Activated naive CD4-positive, alpha-beta T cell (primary cell): ENCODE results near the gene LNP1.

ENCODE experiments used
- DNase-seq, 4 experiments: peaks; one replicate each; lab custom pipeline; 2025; lab: John Stamatoyannopoulos, UW

LNP1 gene

DNA sequence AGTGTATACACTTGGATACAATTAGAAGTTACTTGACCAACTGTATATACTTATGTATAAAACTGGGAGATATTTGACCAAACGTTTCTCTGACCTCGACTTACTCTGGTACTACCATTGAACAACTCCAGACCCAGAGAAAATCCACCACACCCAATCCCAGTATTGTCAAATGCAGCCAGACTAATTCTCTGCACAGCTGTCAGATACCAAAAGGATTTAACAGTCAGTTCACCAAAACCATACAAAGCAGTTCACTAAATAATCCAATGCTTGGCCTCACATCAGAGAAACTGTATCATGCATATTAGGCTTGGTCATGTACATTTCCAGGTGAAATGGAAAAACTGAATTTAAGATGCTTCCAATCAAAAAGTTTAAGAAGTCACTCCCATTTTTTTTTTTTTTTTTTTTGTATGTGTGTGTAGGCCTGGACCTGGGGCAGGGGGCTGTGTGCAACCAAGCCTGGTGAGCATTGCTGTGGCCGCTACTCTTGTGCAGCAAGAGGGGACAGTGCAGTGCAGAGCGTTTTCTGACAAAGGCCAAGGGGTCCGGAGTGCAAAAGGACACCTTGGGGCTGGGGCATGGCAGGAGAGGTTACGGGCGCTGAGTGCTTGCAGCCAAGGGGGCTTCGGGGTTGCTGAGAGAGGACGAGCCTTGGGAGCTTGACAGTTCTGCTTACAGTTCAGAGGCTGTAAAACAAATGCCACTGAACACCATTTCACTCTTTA, 1.8 kb upstream of the LNP1 start:
- no peak for DNase-seq

DNA sequence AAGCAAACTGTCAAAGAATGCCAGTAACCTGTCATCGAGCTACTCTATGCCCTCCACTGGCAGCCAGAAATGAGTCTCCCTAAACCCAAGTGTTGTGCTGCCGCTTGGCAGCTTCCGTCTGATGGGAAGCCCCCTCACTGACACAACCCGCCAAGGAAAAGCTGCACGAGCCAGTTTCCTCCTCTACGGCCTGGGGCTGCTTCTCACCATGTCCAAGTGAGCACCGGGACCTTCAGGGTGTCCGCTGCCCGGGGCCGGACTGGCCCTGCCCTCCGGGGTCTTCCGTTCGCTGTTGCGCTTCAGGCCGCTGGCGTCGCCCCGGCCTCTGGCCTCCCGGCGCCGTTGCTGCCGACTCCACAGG, 940 bp upstream of the LNP1 start:
- peak; percentile 2 to 39 (median 9) for DNase-seq

DNA sequence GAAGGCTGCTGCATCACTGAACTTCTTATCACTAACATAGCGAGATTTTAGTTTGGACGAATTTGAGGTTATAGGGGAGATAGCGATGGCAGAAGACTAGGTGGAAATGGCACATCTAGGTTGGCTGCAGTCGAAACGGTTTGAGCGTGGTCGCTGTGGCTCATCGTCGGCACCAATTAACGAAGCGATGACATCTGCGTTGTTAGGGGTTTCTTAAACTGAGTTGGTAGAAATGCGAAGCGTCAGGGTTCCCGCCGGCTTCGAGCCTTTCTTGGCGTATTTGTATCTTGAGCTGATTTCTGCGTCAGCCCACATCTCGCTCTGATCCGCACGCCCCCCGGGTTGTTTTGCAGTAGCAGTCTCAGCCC, 319 bp downstream of the LNP1 start:
- DNase-seq = peak in 3 of 4 experiments; percentile 26 to 41 (median 39)

DNA sequence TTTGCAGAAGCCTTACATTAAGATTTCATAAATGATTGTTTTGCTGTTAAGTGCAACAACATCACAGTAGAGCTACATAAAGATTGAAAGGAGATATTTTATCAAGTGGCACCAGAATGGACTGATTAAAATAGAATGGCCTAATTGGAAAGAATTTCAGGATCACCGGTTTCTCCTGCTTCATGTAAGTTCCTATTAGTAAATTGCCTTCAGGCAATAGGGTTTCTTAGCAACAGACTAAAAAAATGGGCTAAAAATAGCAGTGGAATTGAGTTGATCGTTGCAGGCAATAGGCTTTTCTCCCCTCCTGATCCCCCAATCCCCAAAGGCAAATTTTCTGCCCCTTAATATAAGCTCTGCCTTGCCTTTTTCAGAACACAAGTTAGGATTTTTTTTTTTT, 917 bp downstream of the LNP1 start:
- no peak for DNase-seq

DNA sequence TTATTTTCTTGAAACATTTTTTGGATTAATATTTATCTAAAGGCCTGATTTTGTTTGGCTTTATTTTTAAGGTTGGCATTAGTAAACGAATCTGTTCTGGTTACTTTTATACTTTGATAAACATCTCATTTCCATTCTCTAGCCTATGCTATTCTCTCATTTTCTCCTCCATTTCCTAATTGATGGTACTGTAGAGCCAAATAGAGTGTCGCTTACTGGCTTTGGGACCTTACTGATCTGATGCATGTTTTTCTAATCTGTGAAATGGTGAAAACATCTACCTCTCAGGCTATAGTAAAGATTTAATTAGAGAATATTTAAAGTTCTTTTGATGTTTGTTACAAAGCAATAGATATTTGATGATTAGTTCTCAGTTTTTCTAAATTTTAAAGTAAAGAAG, 1.6 kb downstream of the LNP1 start:
- DNase-seq = no peak

DNA sequence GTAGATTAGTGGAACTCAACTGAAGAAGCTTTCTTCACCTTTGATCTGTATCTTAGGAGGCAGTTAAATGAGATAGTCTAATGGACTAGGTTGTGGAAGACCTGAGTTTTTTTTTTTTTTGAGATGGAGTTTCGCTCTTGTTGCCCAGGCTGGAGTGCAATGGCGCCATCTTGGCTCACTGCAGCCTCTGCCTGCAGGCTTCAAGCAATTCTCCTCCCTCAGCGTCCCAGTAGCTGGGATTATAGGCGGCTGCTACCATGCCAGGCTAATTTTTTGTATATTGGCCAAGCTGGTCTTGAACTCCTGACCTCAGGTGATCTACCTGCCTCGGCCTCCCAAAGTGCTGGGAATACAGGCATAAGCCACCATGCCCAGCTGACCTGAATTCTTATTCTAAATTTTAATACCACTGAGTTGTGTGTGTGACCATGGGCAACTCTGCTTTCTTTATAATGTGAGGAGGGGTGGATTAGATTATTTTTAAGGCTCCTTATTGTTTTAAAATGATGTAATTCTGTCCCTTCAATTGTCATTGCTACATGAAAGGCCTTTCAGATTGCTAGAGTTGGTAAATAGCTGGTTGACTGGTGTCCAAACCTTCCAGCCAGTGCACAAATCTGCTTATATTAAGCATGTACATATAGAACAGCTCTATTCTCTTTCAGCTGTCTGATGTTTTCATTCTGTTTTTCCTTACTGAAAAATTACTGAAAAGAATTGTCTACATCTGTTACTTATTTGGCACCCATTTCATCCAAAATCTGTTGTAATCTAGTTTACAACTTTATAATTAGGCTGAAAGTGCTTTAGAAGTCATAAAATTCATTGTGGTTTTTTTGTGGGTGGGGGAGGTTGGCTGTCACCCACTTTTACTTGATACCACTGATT, 2.3 kb downstream of the LNP1 start:
- no peak for DNase-seq

DNA sequence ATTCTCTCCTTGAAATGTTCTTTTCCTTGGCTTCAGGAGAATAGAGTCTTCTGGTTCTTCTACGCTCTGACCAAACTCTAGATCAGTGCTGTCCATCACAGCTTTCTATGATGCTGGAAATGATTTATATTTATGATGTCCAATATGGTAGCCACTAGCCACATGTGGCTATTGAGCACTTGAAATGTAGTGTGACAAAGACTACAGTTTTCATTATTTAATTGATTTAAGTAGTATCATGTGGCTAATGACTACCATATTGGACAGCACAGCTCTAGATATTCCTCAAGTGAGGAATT, 2.9 kb downstream of the LNP1 start:
- no peak for DNase-seq

DNA sequence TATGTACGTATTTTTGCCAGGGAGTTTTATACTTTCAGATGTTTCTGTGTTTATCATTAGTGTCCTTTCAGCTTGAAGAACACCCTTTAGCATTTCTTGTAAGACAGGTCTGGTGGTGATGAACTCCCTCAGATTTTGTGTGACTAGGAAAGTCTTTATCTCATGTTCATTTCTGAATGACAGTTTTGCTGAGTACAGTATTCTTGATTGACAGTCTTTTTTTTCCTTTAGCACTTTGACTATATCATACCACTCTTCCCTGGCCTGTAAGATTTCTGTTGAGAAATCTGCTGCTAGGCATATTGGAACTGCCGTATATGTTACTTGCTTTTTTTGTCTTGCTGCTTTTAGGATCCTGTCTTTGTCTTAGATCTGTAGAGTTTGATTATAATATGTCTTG, 5.8 kb downstream of the LNP1 start:
- no peak for DNase-seq

DNA sequence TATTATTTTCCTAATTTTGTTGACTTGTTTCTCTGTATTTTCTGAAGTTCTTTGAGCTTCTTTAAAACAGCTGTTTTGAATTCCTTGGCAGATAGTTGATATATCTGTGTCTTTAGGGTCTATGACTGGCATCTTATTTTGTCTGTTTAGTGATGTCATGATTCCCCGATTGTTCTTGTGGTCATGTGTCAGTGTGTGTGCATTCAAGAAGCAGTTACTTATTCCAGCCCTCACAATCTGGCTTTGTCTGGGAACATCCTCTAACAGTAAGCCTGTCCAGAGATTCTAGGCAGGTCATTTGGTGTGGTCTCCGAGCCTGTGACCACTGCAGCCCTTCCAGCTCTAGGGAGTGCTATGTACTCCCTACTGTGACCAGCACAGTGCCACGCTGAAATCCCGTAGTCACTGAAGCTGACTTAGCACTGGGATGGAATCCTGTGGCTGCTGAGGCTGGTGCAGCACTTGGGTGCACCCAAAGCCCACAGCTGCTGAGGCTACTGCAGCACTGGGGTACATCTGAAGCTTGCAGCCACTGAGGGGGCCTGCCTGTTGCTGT, 6.7 kb downstream of the LNP1 start:
- no peak for DNase-seq

DNA sequence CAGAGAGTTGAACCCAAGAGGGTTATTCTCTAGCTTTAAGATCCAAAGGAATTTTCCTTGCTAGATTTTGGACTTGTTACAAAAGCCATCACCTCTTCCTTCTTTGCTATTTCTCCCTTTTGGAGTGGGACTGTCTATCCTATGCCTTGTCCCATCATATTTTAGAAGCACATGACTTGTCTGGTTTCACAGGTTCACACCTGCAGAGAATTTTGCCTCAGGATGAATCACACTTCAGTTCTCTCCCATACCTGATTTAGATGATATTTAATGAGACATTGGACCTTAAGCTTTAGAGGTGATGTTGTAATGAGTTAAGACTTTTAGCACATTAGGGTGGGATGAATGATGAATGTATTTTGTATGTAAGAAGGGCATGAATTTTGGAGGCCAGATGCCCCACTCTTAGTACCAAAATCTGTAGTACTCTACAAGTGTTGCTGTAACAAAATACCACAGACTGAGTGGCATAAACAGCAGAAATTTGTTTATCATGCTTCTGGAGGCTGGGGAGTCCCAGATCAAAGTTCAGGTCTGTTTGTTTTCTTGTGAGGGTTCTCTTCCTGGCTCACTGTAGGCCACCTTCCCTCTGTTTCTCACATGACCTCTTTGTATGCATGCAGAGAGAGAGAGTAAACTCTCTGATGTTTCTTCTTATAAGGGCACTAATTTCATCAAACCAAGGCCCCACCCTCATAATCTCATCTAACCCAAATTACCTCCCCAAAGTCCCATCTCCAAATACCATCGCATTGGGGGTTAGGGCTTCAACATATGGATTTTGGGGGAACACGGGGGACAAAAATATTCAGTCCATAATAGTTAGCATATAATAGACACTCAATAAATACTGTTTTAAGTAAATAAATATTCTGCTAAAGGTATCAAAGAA, 10.0 kb downstream of the LNP1 start:
- no peak for DNase-seq

DNA sequence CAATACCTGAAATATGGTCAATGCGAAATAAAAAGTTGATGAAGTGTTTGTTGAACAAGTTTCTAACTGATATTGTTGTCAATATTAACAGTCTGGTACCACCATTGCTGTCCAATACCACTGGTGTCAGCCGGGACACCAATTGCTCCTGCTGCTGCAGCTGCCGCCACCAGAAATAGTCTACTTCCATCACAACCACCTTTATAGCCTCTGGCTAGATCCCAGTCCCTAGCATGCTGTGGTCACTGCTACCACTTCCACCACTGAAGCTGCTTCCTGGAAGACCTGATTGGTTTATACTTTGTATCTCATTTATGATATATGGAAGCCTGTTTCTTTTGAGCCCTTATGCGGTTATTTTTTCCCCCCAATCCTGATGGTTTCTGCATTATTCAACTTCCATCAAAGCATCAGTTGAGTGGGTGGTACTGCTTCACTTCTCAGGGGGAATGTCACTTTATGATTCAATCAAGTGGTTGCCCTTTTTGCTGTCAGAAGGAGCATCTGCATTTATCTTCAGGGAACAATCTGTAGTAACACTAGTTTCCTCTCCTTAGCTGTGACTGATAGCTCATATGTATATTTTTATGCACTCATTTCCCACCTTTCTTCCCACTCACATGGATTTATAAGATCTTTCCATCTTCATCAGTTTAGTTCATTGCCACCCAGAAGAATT, 11.7 kb downstream of the LNP1 start:
- DNase-seq = no peak

DNA sequence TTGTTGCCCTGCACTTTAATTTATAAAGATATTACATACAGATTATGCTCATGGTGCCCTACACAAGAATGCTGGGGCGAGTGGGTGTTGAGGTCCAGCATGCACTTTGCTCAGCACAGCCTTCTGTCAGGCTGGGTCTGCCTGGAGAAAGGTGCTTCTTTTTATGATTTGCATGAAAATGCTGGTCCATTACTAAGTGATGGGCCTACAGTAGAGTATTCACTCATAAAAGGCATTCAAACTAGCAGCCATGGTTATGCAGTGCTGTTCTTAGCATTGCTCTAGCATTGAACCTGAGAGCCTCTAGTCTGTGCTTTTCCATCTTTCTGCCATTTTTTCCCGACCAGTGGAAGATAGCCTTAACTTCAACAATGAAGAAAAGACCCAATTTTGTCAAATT, 12.3 kb downstream of the LNP1 start:
- DNase-seq = no peak

DNA sequence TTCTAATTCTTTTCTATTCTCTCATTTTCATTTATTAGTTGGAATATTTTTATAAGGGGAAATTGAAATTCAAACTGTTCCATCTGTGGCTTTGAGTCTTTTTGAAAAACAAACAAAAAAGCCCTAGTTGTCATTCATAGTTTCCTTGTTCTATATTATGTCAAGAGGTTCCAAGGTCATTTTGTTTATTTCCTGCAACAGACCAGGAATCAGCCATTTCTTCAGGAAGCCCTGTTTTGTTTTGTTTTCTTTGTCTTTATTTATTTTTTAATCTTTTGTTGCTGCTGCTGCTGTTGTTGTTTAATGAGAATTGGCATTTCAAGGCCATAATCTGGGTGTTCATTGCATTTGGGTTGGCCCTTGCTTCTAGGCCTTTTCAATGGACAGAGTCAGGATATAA, 14.8 kb downstream of the LNP1 start:
- DNase-seq = no peak

DNA sequence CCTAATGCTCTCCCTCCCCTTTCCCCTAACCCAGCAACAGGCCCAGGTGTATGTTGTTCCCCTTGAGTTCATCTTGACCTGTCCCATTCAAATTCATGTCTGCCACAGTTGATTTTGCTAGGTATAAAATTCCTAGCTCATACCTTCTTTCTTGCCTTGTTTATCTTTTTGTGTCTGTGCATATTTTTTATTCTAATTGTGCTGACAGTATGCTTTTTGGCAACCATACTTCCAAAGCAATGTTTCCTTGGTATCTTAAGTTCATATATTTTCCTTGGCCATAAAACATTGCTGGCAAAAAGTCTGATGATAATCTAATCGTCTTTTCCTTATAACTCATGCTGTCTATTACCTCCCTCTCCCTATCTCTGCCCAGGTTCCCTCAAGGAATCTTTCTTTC, 15.5 kb downstream of the LNP1 start:
- no peak for DNase-seq

DNA sequence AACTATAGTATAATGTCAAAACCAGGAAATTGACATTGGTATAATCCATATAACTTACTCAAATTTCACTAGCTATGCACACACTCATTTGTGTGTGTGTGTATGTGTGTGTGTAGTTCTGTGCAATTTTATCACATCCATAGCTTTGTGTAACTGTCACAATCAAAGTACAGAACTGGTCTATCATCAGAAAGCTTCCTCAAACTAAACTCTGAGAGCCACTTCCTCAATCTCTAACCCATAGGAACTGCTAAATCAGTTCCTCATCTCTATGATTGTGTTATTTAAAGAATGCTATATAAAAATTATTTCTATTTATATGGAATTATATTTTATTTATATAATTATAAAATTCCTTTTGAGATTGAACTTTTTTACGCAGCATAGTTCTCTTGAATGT, 18.1 kb downstream of the LNP1 start:
- no peak for DNase-seq

DNA sequence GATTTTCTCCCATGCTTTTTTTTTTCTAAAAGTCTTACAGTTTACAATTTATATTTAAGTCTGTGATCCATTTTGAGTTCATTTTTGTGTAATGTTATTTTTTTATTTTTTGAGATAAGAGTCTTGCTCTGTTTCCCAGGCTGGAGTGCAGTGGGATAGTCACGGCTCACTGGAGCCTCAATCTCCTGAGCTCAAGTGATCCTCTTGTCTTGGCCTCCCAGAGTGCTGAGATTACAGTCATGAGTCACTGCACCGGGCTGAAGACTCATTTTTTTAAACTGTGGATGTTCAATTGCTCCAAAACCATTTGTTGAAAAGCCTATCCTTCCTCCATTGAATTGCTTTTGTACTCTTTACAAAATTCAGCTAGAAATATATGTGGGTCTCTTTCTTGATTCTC, 19.5 kb downstream of the LNP1 start:
- DNase-seq = no peak

DNA sequence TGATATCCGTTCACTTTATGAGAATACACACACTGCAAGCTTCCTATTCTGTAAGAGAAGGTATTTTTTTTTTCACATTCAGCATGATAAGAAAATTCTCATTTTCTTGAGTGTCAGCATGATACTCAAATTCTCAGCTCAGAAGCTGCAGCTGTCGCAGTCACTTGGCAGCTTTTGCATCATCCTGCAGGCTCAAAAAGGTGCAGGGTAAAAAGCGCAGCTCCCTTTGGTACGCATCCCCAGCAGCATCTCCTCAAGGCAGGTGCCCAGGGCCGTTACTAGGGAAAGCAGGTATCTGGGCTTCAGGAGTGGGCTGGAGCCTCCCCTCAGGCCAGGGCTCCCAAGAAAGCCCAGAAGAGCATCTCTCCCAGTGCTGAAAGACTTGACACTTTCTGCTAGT, 22.3 kb downstream of the LNP1 start:
- DNase-seq = no peak

DNA sequence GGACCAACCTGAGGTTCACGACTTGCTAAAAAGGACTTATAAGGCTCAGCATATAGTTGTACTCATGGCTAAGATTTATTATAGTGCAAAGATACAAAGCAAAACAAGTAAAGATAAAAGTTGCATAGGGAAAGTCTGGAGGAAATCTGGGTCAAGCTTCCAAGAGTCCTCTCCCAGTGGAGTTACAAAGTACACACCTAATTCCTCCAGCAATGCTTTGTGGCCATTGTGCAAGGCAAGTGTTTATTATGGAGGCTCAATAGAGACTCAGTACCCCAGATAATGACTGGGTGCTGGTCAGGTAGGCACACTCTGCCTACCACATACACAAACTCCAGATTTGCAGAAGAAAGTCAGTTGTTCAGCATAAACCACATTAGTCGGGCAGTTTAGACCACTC, 22.9 kb downstream of the LNP1 start:
- no peak for DNase-seq

DNA sequence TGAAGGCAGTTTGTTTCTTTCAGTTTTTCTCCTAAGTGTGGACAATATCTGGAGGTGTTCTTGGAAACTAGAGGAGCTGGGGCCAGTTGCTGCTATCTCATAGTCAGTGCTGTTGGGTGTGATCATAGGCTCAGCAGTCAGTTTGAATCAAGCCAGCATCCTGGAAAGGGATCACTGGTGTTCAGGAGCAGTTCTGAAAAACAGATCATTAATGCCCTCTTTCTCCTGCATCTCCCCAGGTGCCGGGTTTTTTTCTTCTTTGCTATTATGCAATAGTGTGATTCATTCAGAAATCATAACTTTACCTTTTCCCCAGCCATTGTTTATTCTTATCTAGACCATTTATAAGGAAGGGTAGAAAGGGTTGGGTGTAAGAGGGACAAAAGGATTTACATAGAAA, 24.0 kb downstream of the LNP1 start:
- DNase-seq = no peak

DNA sequence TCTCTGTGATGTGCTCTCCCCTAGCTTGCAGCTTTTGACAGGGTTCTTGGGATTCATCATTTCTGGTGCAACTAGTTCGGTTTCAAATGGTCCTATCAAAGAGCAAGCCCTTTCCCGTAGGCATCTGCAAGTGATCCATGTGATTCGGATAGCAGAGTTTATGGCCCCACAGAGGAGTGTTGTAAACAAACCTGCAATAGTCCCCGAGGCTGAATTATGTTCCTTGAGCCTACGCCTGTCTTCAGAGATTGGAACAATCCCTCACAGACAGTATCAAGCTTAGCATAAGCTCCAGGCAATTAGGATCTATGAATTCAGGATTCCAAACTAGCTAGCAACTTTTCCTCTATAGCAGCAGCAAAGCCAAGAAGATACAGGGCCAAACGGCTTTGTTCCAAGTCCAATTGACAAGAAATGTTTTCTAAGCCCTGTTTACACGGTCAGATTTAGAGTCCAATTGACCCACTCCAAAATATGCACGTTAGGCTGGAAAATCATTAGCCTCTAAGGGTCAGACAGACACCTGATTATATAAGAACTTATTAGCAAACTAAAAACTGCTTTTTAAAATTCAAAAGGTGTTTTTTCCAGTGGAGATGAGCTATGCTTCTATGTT, 24.8 kb downstream of the LNP1 start:
- DNase-seq = no peak

DNA sequence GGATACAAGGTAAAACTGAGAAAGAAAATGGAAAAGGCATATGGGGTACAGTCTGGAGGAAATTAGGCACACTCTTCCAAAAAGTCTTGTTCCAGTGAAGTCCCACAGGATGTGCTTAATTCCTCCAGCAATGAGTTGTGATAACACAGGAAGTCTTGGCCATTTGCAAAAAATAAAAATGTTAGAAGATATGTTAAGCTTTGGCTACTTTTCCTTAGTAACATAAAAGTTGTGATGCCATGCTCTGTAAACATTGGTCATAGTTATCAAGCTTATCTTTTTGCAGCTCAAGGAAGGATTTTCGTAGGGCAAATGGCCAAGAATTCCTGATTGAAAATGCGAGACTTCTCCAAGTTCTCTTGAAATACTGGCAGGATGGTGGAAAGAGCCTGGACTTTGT, 26.4 kb downstream of the LNP1 start:
- no peak for DNase-seq
